ENCODE measurements around the gene WSB1. TPM values are rescaled to one million over a fixed set of nuclear protein-coding genes. Genes with fewer than 3 reads are reported as not detected.

Gene WSB1
- total and polyA plus RNA-seq, 9 of the 15 experiments (the other 6 are each of a cell fraction or from before 2014, with no cell fraction given) = 22.8 to 229 (median 81.1) TPM

DNA sequence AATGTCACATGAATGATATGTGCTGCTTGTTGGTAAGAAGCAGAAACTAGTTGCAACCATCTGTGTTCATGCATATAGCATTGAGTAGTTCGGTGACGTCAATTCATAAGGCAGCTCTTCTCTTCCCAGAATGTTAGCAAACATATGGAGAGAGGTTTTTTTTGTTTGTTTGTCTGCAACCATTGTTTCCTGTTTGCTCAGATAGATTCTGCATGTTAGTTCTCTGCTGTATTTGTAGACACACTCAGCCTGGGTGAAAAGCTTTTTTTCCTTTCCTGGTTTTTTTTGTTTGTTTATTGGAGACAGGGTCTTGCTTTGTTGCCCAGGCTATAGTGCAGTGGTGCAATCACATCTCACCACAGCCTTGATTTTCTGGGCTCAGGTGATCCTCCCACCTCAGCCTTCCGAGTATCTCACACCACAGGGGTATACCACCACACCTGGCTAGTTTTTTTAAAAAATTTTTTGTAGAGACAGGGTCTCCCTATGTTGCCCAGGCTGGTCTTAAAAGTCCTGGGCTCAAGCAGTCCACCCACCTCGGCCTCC lies 16.7 kb downstream of the WSB1 start:
- Histone ChIP-seq H3K4me3 (no peak overlapping the region), H3K4me2 (ENCODE audit: insufficient read depth, low read length) (no peak overlapping the region), H3K9ac (ENCODE audit: insufficient read depth in 1 of 2, low read depth in 2 of 2, low read length in 2 of 2) (no peak overlapping the region), H2AFZ (ENCODE audit: low read depth, low read length) (no peak overlapping the region), H3K27ac (ENCODE audit: extremely low read depth, low read depth, low read length) (no peak overlapping the region), H4K20me1 (replicated peaks; ENCODE audit: control insufficient read depth, insufficient read depth, low read length) (no peaks in the 10 kb centered on the region), H3K9me3 (replicated peaks; ENCODE audit: control insufficient read depth, insufficient read depth, low read depth, low read length) (no peaks in the 10 kb centered on the region), H3K36me3 (ENCODE audit: control insufficient read depth, insufficient read depth, low read length) (peaks cover 98% of the 10 kb centered on the region), H3K27me3 (ENCODE audit: control insufficient read depth in 2 of 2, insufficient read depth in 2 of 2, low read length in 2 of 2) (no peaks in the 10 kb centered on the region), H3K9me1 (ENCODE audit: control insufficient read depth, insufficient read depth, low read length) (no peaks in the 10 kb centered on the region), H3K4me1 (replicated peaks in 1 of 2; ENCODE audit: control insufficient read depth in 2 of 2, insufficient read depth in 2 of 2, low read length in 2 of 2) (no peaks in the 10 kb centered on the region), H3K79me2 (ENCODE audit: control insufficient read depth, insufficient read depth, low read length) (peaks cover 17% of the 10 kb centered on the region; the same call in 2 of the 3 replicates)
- no peak for DNase-seq (ENCODE audit: extremely low read depth in 1 of 4, low spot score in 3 of 4)
- in situ Hi-C loops (cut with MboI) = no loop called here
- ChIA-PET CTCF (ENCODE audit: low intra/inter-chr PET ratio) (no interaction called here), POLR2A (interaction anchor here (0.6 kb wide), 1 partner anchor 171 kb away, joined by 3 read pairs; no protein-coding TSS in a partner anchor)
- no peak for FAIRE-seq
- BruUV-seq (replicated peaks) = no TSS peak
- WGBS (ENCODE audit: insufficient coverage, low coverage, missing lambda C conversion rate) = 95% methylated on average over 4 of the region's 4 CpGs
- no peak for ATAC-seq
- intact Hi-C loops (cut with micrococcal nuclease) = no loop called here
- TF ChIP-seq RBM15 (IDR thresholded peaks at IDR 0.05; ENCODE audit: insufficient read depth, low read length) = no peak
- TF ChIP-seq, protein P1, sequence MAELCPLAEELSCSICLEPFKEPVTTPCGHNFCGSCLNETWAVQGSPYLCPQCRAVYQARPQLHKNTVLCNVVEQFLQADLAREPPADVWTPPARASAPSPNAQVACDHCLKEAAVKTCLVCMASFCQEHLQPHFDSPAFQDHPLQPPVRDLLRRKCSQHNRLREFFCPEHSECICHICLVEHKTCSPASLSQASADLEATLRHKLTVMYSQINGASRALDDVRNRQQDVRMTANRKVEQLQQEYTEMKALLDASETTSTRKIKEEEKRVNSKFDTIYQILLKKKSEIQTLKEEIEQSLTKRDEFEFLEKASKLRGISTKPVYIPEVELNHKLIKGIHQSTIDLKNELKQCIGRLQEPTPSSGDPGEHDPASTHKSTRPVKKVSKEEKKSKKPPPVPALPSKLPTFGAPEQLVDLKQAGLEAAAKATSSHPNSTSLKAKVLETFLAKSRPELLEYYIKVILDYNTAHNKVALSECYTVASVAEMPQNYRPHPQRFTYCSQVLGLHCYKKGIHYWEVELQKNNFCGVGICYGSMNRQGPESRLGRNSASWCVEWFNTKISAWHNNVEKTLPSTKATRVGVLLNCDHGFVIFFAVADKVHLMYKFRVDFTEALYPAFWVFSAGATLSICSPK (IDR thresholded peaks at IDR 0.05; ENCODE audit: borderline replicate concordance) = no peak
- TF ChIP-seq, protein P2, sequence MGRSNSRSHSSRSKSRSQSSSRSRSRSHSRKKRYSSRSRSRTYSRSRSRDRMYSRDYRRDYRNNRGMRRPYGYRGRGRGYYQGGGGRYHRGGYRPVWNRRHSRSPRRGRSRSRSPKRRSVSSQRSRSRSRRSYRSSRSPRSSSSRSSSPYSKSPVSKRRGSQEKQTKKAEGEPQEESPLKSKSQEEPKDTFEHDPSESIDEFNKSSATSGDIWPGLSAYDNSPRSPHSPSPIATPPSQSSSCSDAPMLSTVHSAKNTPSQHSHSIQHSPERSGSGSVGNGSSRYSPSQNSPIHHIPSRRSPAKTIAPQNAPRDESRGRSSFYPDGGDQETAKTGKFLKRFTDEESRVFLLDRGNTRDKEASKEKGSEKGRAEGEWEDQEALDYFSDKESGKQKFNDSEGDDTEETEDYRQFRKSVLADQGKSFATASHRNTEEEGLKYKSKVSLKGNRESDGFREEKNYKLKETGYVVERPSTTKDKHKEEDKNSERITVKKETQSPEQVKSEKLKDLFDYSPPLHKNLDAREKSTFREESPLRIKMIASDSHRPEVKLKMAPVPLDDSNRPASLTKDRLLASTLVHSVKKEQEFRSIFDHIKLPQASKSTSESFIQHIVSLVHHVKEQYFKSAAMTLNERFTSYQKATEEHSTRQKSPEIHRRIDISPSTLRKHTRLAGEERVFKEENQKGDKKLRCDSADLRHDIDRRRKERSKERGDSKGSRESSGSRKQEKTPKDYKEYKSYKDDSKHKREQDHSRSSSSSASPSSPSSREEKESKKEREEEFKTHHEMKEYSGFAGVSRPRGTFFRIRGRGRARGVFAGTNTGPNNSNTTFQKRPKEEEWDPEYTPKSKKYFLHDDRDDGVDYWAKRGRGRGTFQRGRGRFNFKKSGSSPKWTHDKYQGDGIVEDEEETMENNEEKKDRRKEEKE (IDR thresholded peaks at IDR 0.05; ENCODE audit: borderline replicate concordance in 1 of 2, control insufficient read depth in 1 of 2, low read depth in 2 of 2, low read length in 1 of 2) = no peak
- TF ChIP-seq SREBF1 (IDR thresholded peaks at IDR 0.05; ENCODE audit: borderline replicate concordance, low read depth, low read length) = no peak
- no peak for TF ChIP-seq HDAC1 (IDR thresholded peaks at IDR 0.05)
- no peak for TF ChIP-seq RB1 (IDR thresholded peaks at IDR 0.05; ENCODE audit: low read depth)
- no peak for TF ChIP-seq ESRRB (CRISPR knock-in tag; IDR thresholded peaks at IDR 0.05; ENCODE audit: borderline replicate concordance)
- TF ChIP-seq ZFX (CRISPR knock-in tag; IDR thresholded peaks at IDR 0.05) = no peak
- TF ChIP-seq, protein P3, sequence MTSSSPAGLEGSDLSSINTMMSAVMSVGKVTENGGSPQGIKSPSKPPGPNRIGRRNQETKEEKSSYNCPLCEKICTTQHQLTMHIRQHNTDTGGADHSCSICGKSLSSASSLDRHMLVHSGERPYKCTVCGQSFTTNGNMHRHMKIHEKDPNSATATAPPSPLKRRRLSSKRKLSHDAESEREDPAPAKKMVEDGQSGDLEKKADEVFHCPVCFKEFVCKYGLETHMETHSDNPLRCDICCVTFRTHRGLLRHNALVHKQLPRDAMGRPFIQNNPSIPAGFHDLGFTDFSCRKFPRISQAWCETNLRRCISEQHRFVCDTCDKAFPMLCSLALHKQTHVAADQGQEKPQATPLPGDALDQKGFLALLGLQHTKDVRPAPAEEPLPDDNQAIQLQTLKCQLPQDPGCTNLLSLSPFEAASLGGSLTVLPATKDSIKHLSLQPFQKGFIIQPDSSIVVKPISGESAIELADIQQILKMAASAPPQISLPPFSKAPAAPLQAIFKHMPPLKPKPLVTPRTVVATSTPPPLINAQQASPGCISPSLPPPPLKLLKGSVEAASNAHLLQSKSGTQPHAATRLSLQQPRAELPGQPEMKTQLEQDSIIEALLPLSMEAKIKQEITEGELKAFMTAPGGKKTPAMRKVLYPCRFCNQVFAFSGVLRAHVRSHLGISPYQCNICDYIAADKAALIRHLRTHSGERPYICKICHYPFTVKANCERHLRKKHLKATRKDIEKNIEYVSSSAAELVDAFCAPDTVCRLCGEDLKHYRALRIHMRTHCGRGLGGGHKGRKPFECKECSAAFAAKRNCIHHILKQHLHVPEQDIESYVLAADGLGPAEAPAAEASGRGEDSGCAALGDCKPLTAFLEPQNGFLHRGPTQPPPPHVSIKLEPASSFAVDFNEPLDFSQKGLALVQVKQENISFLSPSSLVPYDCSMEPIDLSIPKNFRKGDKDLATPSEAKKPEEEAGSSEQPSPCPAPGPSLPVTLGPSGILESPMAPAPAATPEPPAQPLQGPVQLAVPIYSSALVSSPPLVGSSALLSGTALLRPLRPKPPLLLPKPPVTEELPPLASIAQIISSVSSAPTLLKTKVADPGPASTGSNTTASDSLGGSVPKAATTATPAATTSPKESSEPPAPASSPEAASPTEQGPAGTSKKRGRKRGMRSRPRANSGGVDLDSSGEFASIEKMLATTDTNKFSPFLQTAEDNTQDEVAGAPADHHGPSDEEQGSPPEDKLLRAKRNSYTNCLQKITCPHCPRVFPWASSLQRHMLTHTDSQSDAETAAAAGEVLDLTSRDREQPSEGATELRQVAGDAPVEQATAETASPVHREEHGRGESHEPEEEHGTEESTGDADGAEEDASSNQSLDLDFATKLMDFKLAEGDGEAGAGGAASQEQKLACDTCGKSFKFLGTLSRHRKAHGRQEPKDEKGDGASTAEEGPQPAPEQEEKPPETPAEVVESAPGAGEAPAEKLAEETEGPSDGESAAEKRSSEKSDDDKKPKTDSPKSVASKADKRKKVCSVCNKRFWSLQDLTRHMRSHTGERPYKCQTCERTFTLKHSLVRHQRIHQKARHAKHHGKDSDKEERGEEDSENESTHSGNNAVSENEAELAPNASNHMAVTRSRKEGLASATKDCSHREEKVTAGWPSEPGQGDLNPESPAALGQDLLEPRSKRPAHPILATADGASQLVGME (CRISPR knock-in tag; IDR thresholded peaks at IDR 0.05) = no peak
- TF ChIP-seq NRF1 (conservative IDR thresholded peaks at IDR 0.05 in 1 of 2, IDR thresholded peaks at IDR 0.05 in 1 of 2) = no peak
